ENCODE results near the gene WDFY3. TPM values are rescaled to one million over a fixed set of nuclear protein-coding genes. Genes with fewer than 3 reads are reported as not detected.

WDFY3 gene
- total and polyA plus RNA-seq, 2 donors (not counting 1 experiment from before 2014, with no cell fraction given) = 0.05 to 0.36 TPM

GRCh38 chr4:84681486-84682274 lies 284.8 kb downstream of the WDFY3 start:
- ChIA-PET CTCF (no interaction called here), POLR2A (no interaction called here)
- Histone ChIP-seq H4K20me1 (ENCODE audit: control insufficient read depth, insufficient read depth, low read length, poor library complexity, severe bottlenecking) (no peaks in the 10 kb centered on the region), H3K4me1 (ENCODE audit: control insufficient read depth in 2 of 2, insufficient read depth in 2 of 2, low read length in 2 of 2) (no peaks in the 10 kb centered on the region), H3K79me2 (ENCODE audit: control insufficient read depth, insufficient read depth, low read length) (no peaks in the 10 kb centered on the region), H3K4me2 (replicated peaks; ENCODE audit: low read depth, low read length, poor library complexity, severe bottlenecking) (no peak overlapping the region), H3K9ac (ENCODE audit: low read length) (no peak overlapping the region), H3K4me3 (ENCODE audit: control extremely low read depth in 1 of 5, extremely low read depth in 1 of 5, insufficient read depth in 1 of 5, low read depth in 2 of 5, low read length in 4 of 5) (no peak overlapping the region), H3K36me3 (replicated peaks in 1 of 2; ENCODE audit: control extremely low read depth in 1 of 2, control insufficient read depth in 1 of 2, extremely low read depth in 1 of 2, insufficient read depth in 2 of 2, low read length in 1 of 2) (no peaks in the 10 kb centered on the region), H3K27me3 (replicated peaks in 1 of 4; ENCODE audit: control extremely low read depth in 1 of 4, control insufficient read depth in 3 of 4, insufficient read depth in 4 of 4, low read length in 3 of 4) (no peaks in the 10 kb centered on the region), H3K27ac (ENCODE audit: low read length in 2 of 2) (no peak overlapping the region), H2AFZ (ENCODE audit: insufficient read depth, low read depth, low read length, poor library complexity, severe bottlenecking) (no peak overlapping the region), H3K9me3 (ENCODE audit: control extremely low read depth in 1 of 3, control insufficient read depth in 2 of 3, insufficient read depth in 1 of 3, low read length in 2 of 3) (no peaks in the 10 kb centered on the region)
- no peaks in the 10 kb centered on the region for H3K4me1 Mint-ChIP-seq
- no peaks in the 10 kb centered on the region for H3K27me3 Mint-ChIP-seq
- H3K27ac Mint-ChIP-seq = no peak overlapping the region
- no peak for TF ChIP-seq EZH2 (IDR thresholded peaks at IDR 0.05; ENCODE audit: borderline replicate concordance, insufficient read depth, low read depth, low read length, poor library complexity, severe bottlenecking)
- TF ChIP-seq, protein P1, sequence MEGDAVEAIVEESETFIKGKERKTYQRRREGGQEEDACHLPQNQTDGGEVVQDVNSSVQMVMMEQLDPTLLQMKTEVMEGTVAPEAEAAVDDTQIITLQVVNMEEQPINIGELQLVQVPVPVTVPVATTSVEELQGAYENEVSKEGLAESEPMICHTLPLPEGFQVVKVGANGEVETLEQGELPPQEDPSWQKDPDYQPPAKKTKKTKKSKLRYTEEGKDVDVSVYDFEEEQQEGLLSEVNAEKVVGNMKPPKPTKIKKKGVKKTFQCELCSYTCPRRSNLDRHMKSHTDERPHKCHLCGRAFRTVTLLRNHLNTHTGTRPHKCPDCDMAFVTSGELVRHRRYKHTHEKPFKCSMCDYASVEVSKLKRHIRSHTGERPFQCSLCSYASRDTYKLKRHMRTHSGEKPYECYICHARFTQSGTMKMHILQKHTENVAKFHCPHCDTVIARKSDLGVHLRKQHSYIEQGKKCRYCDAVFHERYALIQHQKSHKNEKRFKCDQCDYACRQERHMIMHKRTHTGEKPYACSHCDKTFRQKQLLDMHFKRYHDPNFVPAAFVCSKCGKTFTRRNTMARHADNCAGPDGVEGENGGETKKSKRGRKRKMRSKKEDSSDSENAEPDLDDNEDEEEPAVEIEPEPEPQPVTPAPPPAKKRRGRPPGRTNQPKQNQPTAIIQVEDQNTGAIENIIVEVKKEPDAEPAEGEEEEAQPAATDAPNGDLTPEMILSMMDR (IDR thresholded peaks at IDR 0.05) = no peak
- H3K9me3 Mint-ChIP-seq (ENCODE audit: insufficient read depth) = no peaks in the 10 kb centered on the region
- no peak overlapping the region for H3K4me3 Mint-ChIP-seq
- intact Hi-C loops (cut with micrococcal nuclease) = no loop called here
- ATAC-seq (ENCODE audit: low read depth) (no peak), DNase-seq (no peak)
- WGBS (ENCODE audit: insufficient coverage) = no CpG with 5 or more reads among the region's 2 CpGs

DNA sequence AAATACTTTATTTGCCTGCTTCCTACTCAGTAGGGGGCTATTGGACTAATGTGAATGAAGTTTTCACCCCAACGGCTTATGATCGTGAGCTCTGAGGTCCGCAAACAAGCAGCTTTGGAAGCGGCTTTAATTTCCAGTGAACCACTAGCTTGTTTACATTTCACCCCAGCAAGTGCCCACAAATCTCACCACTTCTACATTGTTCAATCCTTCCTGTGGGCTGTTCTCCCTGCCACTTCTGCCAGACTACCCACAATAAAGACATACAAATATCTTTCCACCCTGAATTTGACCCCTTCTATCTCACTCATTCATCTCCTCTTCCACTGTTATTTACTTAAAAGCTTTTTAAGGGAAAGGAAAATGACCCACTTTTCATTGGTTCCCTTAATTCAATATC lies 285.5 kb downstream of the WDFY3 start:
- TF ChIP-seq EZH2 (IDR thresholded peaks at IDR 0.05; ENCODE audit: borderline replicate concordance, insufficient read depth, low read depth, low read length, poor library complexity, severe bottlenecking) = no peak
- TF ChIP-seq, protein P1 (IDR thresholded peaks at IDR 0.05) = no peak
- Mint-ChIP-seq H3K9me3 (ENCODE audit: insufficient read depth) (no peaks in the 10 kb centered on the region), H3K27ac (no peak overlapping the region), H3K4me1 (no peaks in the 10 kb centered on the region), H3K4me3 (no peak overlapping the region), H3K27me3 (no peaks in the 10 kb centered on the region)
- Histone ChIP-seq H3K9me3 (ENCODE audit: control extremely low read depth in 1 of 3, control insufficient read depth in 2 of 3, insufficient read depth in 1 of 3, low read length in 2 of 3) (no peaks in the 10 kb centered on the region), H3K4me2 (replicated peaks; ENCODE audit: low read depth, low read length, poor library complexity, severe bottlenecking) (no peak overlapping the region), H3K36me3 (replicated peaks in 1 of 2; ENCODE audit: control extremely low read depth in 1 of 2, control insufficient read depth in 1 of 2, extremely low read depth in 1 of 2, insufficient read depth in 2 of 2, low read length in 1 of 2) (no peaks in the 10 kb centered on the region), H3K4me1 (ENCODE audit: control insufficient read depth in 2 of 2, insufficient read depth in 2 of 2, low read length in 2 of 2) (no peaks in the 10 kb centered on the region), H3K4me3 (ENCODE audit: control extremely low read depth in 1 of 5, extremely low read depth in 1 of 5, insufficient read depth in 1 of 5, low read depth in 2 of 5, low read length in 4 of 5) (no peak overlapping the region), H3K27me3 (replicated peaks in 1 of 4; ENCODE audit: control extremely low read depth in 1 of 4, control insufficient read depth in 3 of 4, insufficient read depth in 4 of 4, low read length in 3 of 4) (no peaks in the 10 kb centered on the region), H3K9ac (ENCODE audit: low read length) (no peak overlapping the region), H2AFZ (ENCODE audit: insufficient read depth, low read depth, low read length, poor library complexity, severe bottlenecking) (no peak overlapping the region), H3K27ac (ENCODE audit: low read length in 2 of 2) (no peak overlapping the region), H3K79me2 (ENCODE audit: control insufficient read depth, insufficient read depth, low read length) (no peaks in the 10 kb centered on the region), H4K20me1 (ENCODE audit: control insufficient read depth, insufficient read depth, low read length, poor library complexity, severe bottlenecking) (no peaks in the 10 kb centered on the region)
- ChIA-PET POLR2A (no interaction called here), CTCF (no interaction called here)
- DNase-seq (no peak), ATAC-seq (ENCODE audit: low read depth) (no peak)
- intact Hi-C loops (cut with micrococcal nuclease) = no loop called here
- WGBS (ENCODE audit: insufficient coverage) = 82% methylated on average over 4 of the region's 4 CpGs

Measured in B cell (primary cell).